AG08396 (cell line): ENCODE results near the gene RNF111.

ENCODE experiments used
- DNase-seq: peaks from one replicate; pipeline ENCODE4 v3.0.0; 2012; ENCODE audit warnings: low spot score, mixed read lengths

The RNF111 gene

GRCh38 chr15:58987491-58988005 lies at the start of gene RNF111:
Gene RNF111 (plus strand): TSS chr15:58987663. CDS start chr15:59030823, 43,160 bp downstream.
- DNase-seq: peak; percentile 94

GRCh38 chr15:58947179-58947578 lies 40.3 kb upstream of the RNF111 start:
- DNase-seq: no peak

- DNase-seq: peak; percentile 33
Measured at GRCh38 chr15:58951388-58952007, 36.0 kb upstream of the RNF111 start.

- no peak for DNase-seq
Measured at GRCh38 chr15:58952751-58953150, 34.7 kb upstream of the RNF111 start.

GRCh38 chr15:58957101-58957973 lies 30.1 kb upstream of the RNF111 start:
- DNase-seq: peak; percentile 44

- no peak for DNase-seq
Measured at GRCh38 chr15:58958811-58959210, 28.7 kb upstream of the RNF111 start.

GRCh38 chr15:58962136-58962535 lies 25.3 kb upstream of the RNF111 start:
- no peak for DNase-seq

GRCh38 chr15:58962662-58963565 lies 24.5 kb upstream of the RNF111 start:
- DNase-seq: no peak

GRCh38 chr15:58966698-58967097 lies 20.8 kb upstream of the RNF111 start:
- no peak for DNase-seq

GRCh38 chr15:58967479-58967878 lies 20.0 kb upstream of the RNF111 start:
- DNase-seq: no peak

GRCh38 chr15:58977887-58978286 lies 9.6 kb upstream of the RNF111 start:
- DNase-seq: no peak

- no peak for DNase-seq
Measured at GRCh38 chr15:58980351-58980939, 7.0 kb upstream of the RNF111 start.

- DNase-seq: no peak
Measured at GRCh38 chr15:58981808-58982475, 5.5 kb upstream of the RNF111 start.

- no peak for DNase-seq
Measured at GRCh38 chr15:58983261-58983660, 4.2 kb upstream of the RNF111 start.

GRCh38 chr15:58985443-58985842 lies 2.0 kb upstream of the RNF111 start:
- DNase-seq: no peak

- no peak for DNase-seq
Measured at GRCh38 chr15:58987036-58987435, 427 bp upstream of the RNF111 start.

GRCh38 chr15:58988006-58988785 lies 733 bp downstream of the RNF111 start:
- peak; percentile 68 for DNase-seq

- DNase-seq: no peak
Measured at GRCh38 chr15:58992181-58992580, 4.7 kb downstream of the RNF111 start.

GRCh38 chr15:58994906-58995453 lies 7.5 kb downstream of the RNF111 start:
- DNase-seq: no peak

GRCh38 chr15:58999694-59000093 lies 12.2 kb downstream of the RNF111 start:
- DNase-seq: no peak
